HepG2 (cell line): ENCODE measurements around the gene PLB1. TPM values are rescaled to one million over a fixed set of nuclear protein-coding genes. Genes with fewer than 3 reads are reported as not detected.
A peak's percentile ranks its signal among the peaks of the same experiment; 100 is the strongest.

Source experiments
- ATAC-seq: fragments of 200-7000 bp; cut with Tn5 transposase; 3 replicates; pipeline ENCODE4 v1.9.1; 2020; ENCODE audit warnings: mild to moderate bottlenecking, moderate library complexity
- BruUV-seq: library from RNA; stranded (reverse); fragments of 400-500 nt; replicated peaks from 2 replicates; lab custom pipeline; 2021; lab: Mats Ljungman, UMichigan
- CTCF ChIA-PET: fragments of 300-600 bp; formaldehyde crosslinking; extraction: SDS; loops from one replicate; lab custom pipeline; 2021; ENCODE audit warnings: low total read pairs, inconsistent platforms, low intra/inter-chr PET ratio; lab: Yijun Ruan, JAX
- POLR2A ChIA-PET: fragments of 350-600 bp; sonication (Branson Sonifier 250); formaldehyde crosslinking; loops from one replicate; lab custom pipeline; 2020; ENCODE audit warnings: antibody characterized with exemption, inconsistent platforms; lab: Yijun Ruan, JAX
- DNase-seq: peaks from one replicate; pipeline ENCODE4 v3.0.0-alpha.2; 2015; ENCODE audit warnings: low spot score
- FAIRE-seq: peaks from 3 replicates; lab custom pipeline; 2011; peaks lifted over from hg19 to GRCh38; lab: Jason Lieb, UNC
- H2AFZ ChIP-seq: one replicate; pipeline ENCODE4 v1.6.1; 2011; ENCODE audit warnings: low read length, inconsistent platforms
- H3K27ac ChIP-seq: fragments of 300-600 bp; 3 replicates; pipeline ENCODE4 v1.8.0; 2011; ENCODE audit warnings: mixed run types, mild to moderate bottlenecking, mixed read lengths, low read length, inconsistent platforms; ENCODE audit not compliant: insufficient read depth; ENCODE audit errors: extremely low read length
- H3K27me3 ChIP-seq, 2 experiments: fragments of 200-600 bp in 1 of 2; 2 replicates in 1 of 2; 3 replicates in 1 of 2; pipeline versions ENCODE4 v1.6.0 to v1.8.0; 2011; ENCODE audit warnings: low read length in 2 of 2, mild to moderate bottlenecking in 2 of 2, moderate library complexity in 2 of 2, inconsistent platforms in 1 of 2; ENCODE audit not compliant: insufficient read depth in 2 of 2, control insufficient read depth in 1 of 2
- H3K36me3 ChIP-seq, 2 experiments: fragments of 200-600 bp in 1 of 2; replicated peaks in 1 of 2; 2 replicates in 1 of 2; 3 replicates in 1 of 2; pipeline versions ENCODE4 v1.5.1 to v1.8.0; 2011; ENCODE audit warnings: low read length in 2 of 2, inconsistent platforms in 1 of 2; ENCODE audit not compliant: insufficient read depth in 2 of 2, control insufficient read depth in 1 of 2
- H3K4me1 ChIP-seq: 2 replicates; pipeline ENCODE4 v1.5.1; 2012; ENCODE audit warnings: low read length, inconsistent platforms; ENCODE audit not compliant: insufficient read depth
- H3K4me2 ChIP-seq: 2 replicates; pipeline ENCODE4 v1.6.0; 2011; ENCODE audit warnings: low read depth, low read length, inconsistent platforms
- H3K4me3 ChIP-seq, 3 experiments: fragments of 200-600 bp in 1 of 3; sonication (generic), shearing (Covaris generic) in 1 of 3; replicated peaks in 1 of 3; 2 replicates each; pipeline ENCODE4 v1.5.1; 2011 to 2016; ENCODE audit warnings: low read length in 3 of 3, inconsistent platforms in 2 of 3, low read depth in 2 of 3, mild to moderate bottlenecking in 2 of 3, control low read depth in 1 of 3, mixed read lengths in 1 of 3; ENCODE audit not compliant: insufficient read depth in 1 of 3
- H3K79me2 ChIP-seq: one replicate; pipeline ENCODE4 v1.6.1; 2011; ENCODE audit warnings: low read length, inconsistent platforms; ENCODE audit not compliant: insufficient read depth
- H3K9ac ChIP-seq: 2 replicates; pipeline ENCODE4 v1.6.0; 2011; ENCODE audit warnings: mild to moderate bottlenecking, low read depth, low read length, inconsistent platforms; ENCODE audit not compliant: insufficient read depth
- H3K9me3 ChIP-seq: 2 replicates; pipeline ENCODE4 v1.5.1; 2012; ENCODE audit warnings: mild to moderate bottlenecking, low read length
- H4K20me1 ChIP-seq: 2 replicates; pipeline ENCODE4 v1.6.0; 2011; ENCODE audit warnings: inconsistent platforms, mild to moderate bottlenecking, low read length, moderate library complexity; ENCODE audit not compliant: insufficient read depth
- ARID4A ChIP-seq: sonication (generic); formaldehyde crosslinking; IDR thresholded peaks from 2 replicates; pipeline ENCODE4 v1.5.0; 2020; ENCODE audit warnings: mild to moderate bottlenecking, missing genetic modification reagents, borderline replicate concordance
- IKZF1 ChIP-seq: fragments of 450-650 bp; IDR thresholded peaks from 2 replicates; pipeline ENCODE4 v1.7.1; 2016
- KDM1A ChIP-seq: IDR thresholded peaks from 2 replicates; pipeline ENCODE4 v1.6.1; 2016; ENCODE audit warnings: missing compliant biosample characterization
- MTF2 ChIP-seq: sonication (generic); formaldehyde crosslinking; IDR thresholded peaks from 2 replicates; pipeline ENCODE4 v1.5.0; 2020; ENCODE audit warnings: missing genetic modification reagents, borderline replicate concordance
- MXI1 ChIP-seq: IDR thresholded peaks from 3 replicates; pipeline ENCODE4 v1.6.1; 2012; ENCODE audit warnings: low read depth, low read length, inconsistent platforms, borderline replicate concordance
- NR2C2 ChIP-seq: sonication (generic); formaldehyde crosslinking; IDR thresholded peaks from 2 replicates; pipeline ENCODE4 v1.4.0; 2020; ENCODE audit warnings: missing genetic modification reagents, mild to moderate bottlenecking, moderate library complexity, borderline replicate concordance
- THYN1 ChIP-seq: sonication (generic); formaldehyde crosslinking; IDR thresholded peaks from 2 replicates; pipeline ENCODE4 v1.8.1; 2023; ENCODE audit warnings: low read depth, mild to moderate bottlenecking, moderate library complexity, missing genetic modification reagents, borderline replicate concordance
- ZMYM3 ChIP-seq: sonication (generic); formaldehyde crosslinking; IDR thresholded peaks from 2 replicates; pipeline ENCODE4 v1.5.1; 2020; ENCODE audit warnings: mild to moderate bottlenecking, missing genetic modification reagents
- ZNF101 ChIP-seq: sonication (generic); formaldehyde crosslinking; IDR thresholded peaks from 2 replicates; pipeline ENCODE4 v1.4.0; 2020; ENCODE audit warnings: mild to moderate bottlenecking, low read depth, missing genetic modification reagents, borderline replicate concordance
- ZNF607 ChIP-seq: sonication (generic); formaldehyde crosslinking; IDR thresholded peaks from 2 replicates; pipeline ENCODE4 v1.5.1; 2020; ENCODE audit warnings: missing genetic modification reagents, mild to moderate bottlenecking, borderline replicate concordance
- ZNF768 ChIP-seq: sonication (generic); formaldehyde crosslinking; IDR thresholded peaks from 2 replicates; pipeline ENCODE4 v1.4.0; 2020; ENCODE audit warnings: missing genetic modification reagents
- WGBS: methylation state at CpG from one replicate; pipeline ENCODE4 v1.1.6; 2017; ENCODE audit warnings: low lambda C conversion rate; 5-methylcytosine and 5-hydroxymethylcytosine counted together
- in situ Hi-C: cut with HindIII; loops from 2 replicates; pipeline ENCODE4 v1.10.0; 2017; ENCODE audit warnings: low pct_unique_long_range_greater_than_20kb; ENCODE audit not compliant: extremely low pct_ligation_motif_present
- intact Hi-C: fragments of 100-400 bp; cut with micrococcal nuclease; formaldehyde crosslinking; loops from one replicate; pipeline ENCODE4 v1.10.0; 2022; ENCODE audit not compliant: unreplicated experiment
- polyA plus RNA-seq, 8 experiments: library from polyadenylated mRNA; depleted of rRNA in 3 of 8; stranded (reverse) in 7 of 8; unstranded in 1 of 8; fragments of >200 nt; fragmentation: Illumina TruSeq in 4 of 8; extraction: Trizol in 4 of 8; gene quantifications; 2 replicates each; pipeline versions ENCODE4 v1.2.1 to v1.2.3, GENCODE V29; 2011 to 2016; ENCODE audit warnings: low read depth in 4 of 8, missing spikeins in 1 of 8, mixed read lengths in 1 of 8; ENCODE audit not compliant: insufficient read depth in 1 of 8
- total RNA-seq, 5 experiments: library from RNA; depleted of rRNA; stranded (reverse); fragments of >200 nt; fragmentation: Illumina TruSeq; extraction: Trizol; gene quantifications; 2 replicates each; pipeline ENCODE4 v1.2.3, GENCODE V29; 2016; ENCODE audit warnings: low read depth in 1 of 5

The PLB1 gene
- total and polyA plus RNA-seq, 2 of the 13 experiments (the other 11 are each of a cell fraction or from before 2014, with no cell fraction given): 0.20 to 1.8 TPM

- peak overlapping the region; percentile 72 for H3K4me2 ChIP-seq
- no peaks in the 10 kb centered on the region for H3K36me3 ChIP-seq
- H3K27ac ChIP-seq: peak overlapping the region; percentile 61
- DNase-seq: no peak
- POLR2A ChIA-PET: no interaction called here
- WGBS: 18% methylated on average over 2 of the region's 2 CpGs
- in situ Hi-C loops (no loop called here), intact Hi-C loops (loop anchor here (5.0 kb wide), 1 partner anchor 55 kb away; no protein-coding TSS in a partner anchor)
- H2AFZ ChIP-seq: peak overlapping the region; percentile 37
- no peak for FAIRE-seq
- H3K9me3 ChIP-seq: no peaks in the 10 kb centered on the region
- H3K9ac ChIP-seq: peak overlapping the region; percentile 35; the same call in 1 of the 2 replicates
- no peaks in the 10 kb centered on the region for H3K79me2 ChIP-seq
- TF ChIP-seq ZMYM3: peak; percentile 71
- no peak for TF ChIP-seq MXI1
- TF ChIP-seq MTF2 (CRISPR knock-in tag): no peak
- TF ChIP-seq IKZF1: no peak
- no peak for TF ChIP-seq ZNF101 (CRISPR knock-in tag)
- TF ChIP-seq ZNF768 (CRISPR knock-in tag): peak; percentile 86; the same call in 1 of the 2 replicates
- TF ChIP-seq KDM1A (CRISPR knock-in tag): peak; percentile 44; the same call in 1 of the 2 replicates
- no peaks in the 10 kb centered on the region; a peak in 2 of 5 replicates for H3K27me3 ChIP-seq
- no TSS peak for BruUV-seq
- peak overlapping the region in 2 of 3 experiments; percentile 3 to 54; a peak in 1 of 6 replicates for H3K4me3 ChIP-seq
- H4K20me1 ChIP-seq: no peaks in the 10 kb centered on the region
- H3K4me1 ChIP-seq: peaks cover 59% of the 10 kb centered on the region
- CTCF ChIA-PET: no interaction called here
- no peak for ATAC-seq
Measured at GRCh38 chr2:28622101-28622499, 126.2 kb downstream of the PLB1 start.

- Histone ChIP-seq H3K9ac (no peak overlapping the region), H3K4me1 (peaks cover 43% of the 10 kb centered on the region), H3K79me2 (no peaks in the 10 kb centered on the region), H3K36me3 (no peaks in the 10 kb centered on the region), H3K4me2 (no peak overlapping the region), H2AFZ (no peak overlapping the region), H3K27me3 (peaks cover 0 to 9% of the 10 kb centered on the region in 2 experiments; a peak in 4 of 5 replicates), H3K4me3 (no peak overlapping the region), H3K27ac (no peak overlapping the region), H3K9me3 (no peaks in the 10 kb centered on the region), H4K20me1 (no peaks in the 10 kb centered on the region)
- FAIRE-seq: no peak
- intact Hi-C loops: loop anchor here (5.0 kb wide), 1 partner anchor 56 kb away; no protein-coding TSS in a partner anchor
- in situ Hi-C loops: no loop called here
- ChIA-PET POLR2A (no interaction called here), CTCF (no interaction called here)
- no peak for ATAC-seq
- WGBS: 75% methylated on average over 12 of the region's 12 CpGs
- no TSS peak for BruUV-seq
- no peak for DNase-seq
- no peak for TF ChIP-seq ARID4A (CRISPR knock-in tag)
- no peak for TF ChIP-seq NR2C2 (CRISPR knock-in tag)
- TF ChIP-seq THYN1 (CRISPR knock-in tag): no peak
- TF ChIP-seq ZNF607 (CRISPR knock-in tag): no peak
Measured at GRCh38 chr2:28623582-28624405, 127.9 kb downstream of the PLB1 start.
